ENCODE measurements around the gene RAB29.

Gene RAB29

GRCh38 chr1:205719015-205719414 is 56.3 kb downstream of the RAB29 start:
- no peak for DNase-seq
